DND-41 (cell line): ENCODE measurements around the gene ILK.

Source experiments
- ATAC-seq: fragments of 200-7000 bp; cut with Tn5 transposase; 3 replicates; pipeline ENCODE4 v1.9.1; 2021; ENCODE audit warnings: low read depth; ENCODE audit not compliant: insufficient read depth
- DNase-seq: peaks from one replicate; pipeline ENCODE4 v3.0.0-alpha.2; 2020
- H2AFZ ChIP-seq: 2 replicates; pipeline ENCODE4 v1.6.0; 2012; ENCODE audit warnings: low read depth, low read length
- H3K27ac ChIP-seq: 2 replicates; pipeline ENCODE4 v1.5.1; 2012; ENCODE audit warnings: low read length, inconsistent platforms
- H3K27me3 ChIP-seq: fragments of 200-600 bp; sonication (generic); 2 replicates; pipeline ENCODE4 v1.6.0; 2012; ENCODE audit warnings: low read length, mild to moderate bottlenecking, inconsistent platforms; ENCODE audit not compliant: insufficient read depth, poor library complexity
- H3K36me3 ChIP-seq: 2 replicates; pipeline ENCODE4 v1.5.1; 2012; ENCODE audit warnings: low read length, inconsistent platforms; ENCODE audit not compliant: insufficient read depth
- H3K4me1 ChIP-seq: 2 replicates; pipeline ENCODE4 v1.5.1; 2012; ENCODE audit warnings: mild to moderate bottlenecking, low read length; ENCODE audit not compliant: insufficient read depth
- H3K4me2 ChIP-seq: 2 replicates; pipeline ENCODE4 v1.6.0; 2012; ENCODE audit warnings: mild to moderate bottlenecking, moderate library complexity, low read length, inconsistent platforms; ENCODE audit not compliant: insufficient read depth
- H3K4me3 ChIP-seq, 2 experiments: fragments of 200-600 bp in 1 of 2; shearing (Covaris generic) in 1 of 2; 2 replicates each; pipeline ENCODE4 v1.5.1; 2012 to 2016; ENCODE audit warnings: inconsistent platforms in 2 of 2, low read length in 2 of 2, mild to moderate bottlenecking in 2 of 2, low read depth in 1 of 2, moderate library complexity in 1 of 2
- H3K79me2 ChIP-seq: 2 replicates; pipeline ENCODE4 v1.6.0; 2012; ENCODE audit warnings: low read length, inconsistent platforms; ENCODE audit not compliant: insufficient read depth
- H3K9ac ChIP-seq: 2 replicates; pipeline ENCODE4 v1.6.0; 2012; ENCODE audit warnings: low read depth, mild to moderate bottlenecking, inconsistent platforms, low read length, moderate library complexity
- H3K9me3 ChIP-seq: 2 replicates; pipeline ENCODE4 v1.5.1; 2012; ENCODE audit warnings: low read length, moderate library complexity, mild to moderate bottlenecking, inconsistent platforms; ENCODE audit not compliant: insufficient read depth, severe bottlenecking
- H4K20me1 ChIP-seq: 2 replicates; pipeline ENCODE4 v1.6.0; 2012; ENCODE audit warnings: low read length; ENCODE audit not compliant: insufficient read depth
- EZH2 ChIP-seq: IDR thresholded peaks from 3 replicates; pipeline ENCODE4 v1.6.1; 2012; ENCODE audit warnings: borderline replicate concordance, low read depth, mild to moderate bottlenecking, moderate library complexity, low read length, inconsistent platforms; ENCODE audit not compliant: severe bottlenecking
- TF ChIP-seq, protein P1 (sequence below): IDR thresholded peaks from 2 replicates; pipeline ENCODE4 v1.5.1; 2012; ENCODE audit warnings: borderline replicate concordance, low read length, moderate library complexity, mild to moderate bottlenecking; ENCODE audit not compliant: poor library complexity, severe bottlenecking; ENCODE audit errors: extremely low read depth

The ILK gene

GRCh38 chr11:6557063-6557462 lies 46.5 kb upstream of the ILK start:
- H3K27ac ChIP-seq: no peak overlapping the region
- H3K27me3 ChIP-seq: no peaks in the 10 kb centered on the region
- TF ChIP-seq, protein P1, sequence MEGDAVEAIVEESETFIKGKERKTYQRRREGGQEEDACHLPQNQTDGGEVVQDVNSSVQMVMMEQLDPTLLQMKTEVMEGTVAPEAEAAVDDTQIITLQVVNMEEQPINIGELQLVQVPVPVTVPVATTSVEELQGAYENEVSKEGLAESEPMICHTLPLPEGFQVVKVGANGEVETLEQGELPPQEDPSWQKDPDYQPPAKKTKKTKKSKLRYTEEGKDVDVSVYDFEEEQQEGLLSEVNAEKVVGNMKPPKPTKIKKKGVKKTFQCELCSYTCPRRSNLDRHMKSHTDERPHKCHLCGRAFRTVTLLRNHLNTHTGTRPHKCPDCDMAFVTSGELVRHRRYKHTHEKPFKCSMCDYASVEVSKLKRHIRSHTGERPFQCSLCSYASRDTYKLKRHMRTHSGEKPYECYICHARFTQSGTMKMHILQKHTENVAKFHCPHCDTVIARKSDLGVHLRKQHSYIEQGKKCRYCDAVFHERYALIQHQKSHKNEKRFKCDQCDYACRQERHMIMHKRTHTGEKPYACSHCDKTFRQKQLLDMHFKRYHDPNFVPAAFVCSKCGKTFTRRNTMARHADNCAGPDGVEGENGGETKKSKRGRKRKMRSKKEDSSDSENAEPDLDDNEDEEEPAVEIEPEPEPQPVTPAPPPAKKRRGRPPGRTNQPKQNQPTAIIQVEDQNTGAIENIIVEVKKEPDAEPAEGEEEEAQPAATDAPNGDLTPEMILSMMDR: no peak
- TF ChIP-seq EZH2: no peak
- H4K20me1 ChIP-seq: no peaks in the 10 kb centered on the region
- ATAC-seq (no peak), DNase-seq (no peak)
- no peaks in the 10 kb centered on the region for H3K9me3 ChIP-seq
- H3K79me2 ChIP-seq: no peaks in the 10 kb centered on the region
- H3K36me3 ChIP-seq: no peaks in the 10 kb centered on the region
- H3K4me1 ChIP-seq: no peaks in the 10 kb centered on the region
- no peak overlapping the region for H2AFZ ChIP-seq
- no peak overlapping the region for H3K9ac ChIP-seq
- no peak overlapping the region for H3K4me3 ChIP-seq
- no peak overlapping the region for H3K4me2 ChIP-seq

DNA sequence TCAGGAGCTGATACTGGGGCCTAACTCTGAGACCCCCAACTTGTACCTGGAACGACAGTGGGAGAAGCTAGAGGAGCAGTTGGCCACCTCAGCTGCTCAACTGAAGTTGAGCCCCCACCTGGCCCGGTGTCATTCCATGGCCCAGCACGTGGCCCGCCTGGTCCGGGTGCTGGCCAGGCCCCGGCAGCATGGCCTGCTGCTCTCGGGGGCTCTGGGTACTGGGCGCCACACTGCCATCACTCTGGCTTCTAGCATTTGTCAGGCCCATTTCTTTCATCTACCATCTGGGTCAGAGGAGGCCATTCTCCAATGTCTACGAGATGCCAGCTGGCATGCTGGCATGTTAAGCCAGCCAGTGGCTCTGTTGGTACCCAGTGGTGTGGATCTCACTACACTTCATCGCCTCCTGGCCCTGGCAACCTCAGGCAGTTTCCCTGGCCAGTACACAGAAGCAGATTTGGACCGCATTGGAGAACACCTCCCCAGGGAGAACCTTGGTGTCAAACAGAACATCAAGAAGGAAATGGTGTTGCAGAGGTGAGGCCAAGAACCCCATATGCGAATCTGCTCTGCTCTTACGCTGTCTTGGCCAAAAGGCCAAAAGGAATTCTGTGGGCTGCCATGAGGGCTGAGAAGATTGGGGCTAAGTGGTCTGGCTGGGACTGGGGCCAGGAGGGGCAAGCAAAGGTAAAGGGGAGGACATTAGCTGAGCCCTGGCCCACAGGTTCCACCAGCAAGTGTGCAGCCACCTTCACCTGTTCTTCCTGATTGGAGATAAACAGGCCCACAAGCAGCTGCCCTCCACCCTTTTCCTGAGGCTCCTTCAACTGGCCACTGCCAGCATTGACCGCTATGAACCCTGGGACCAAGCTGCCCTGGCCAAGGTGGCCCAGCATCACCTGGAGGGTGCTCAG lies 45.6 kb upstream of the ILK start:
- Histone ChIP-seq H3K79me2 (no peaks in the 10 kb centered on the region), H3K27me3 (no peaks in the 10 kb centered on the region), H3K4me2 (no peak overlapping the region), H3K4me3 (no peak overlapping the region), H3K36me3 (no peaks in the 10 kb centered on the region), H3K27ac (no peak overlapping the region), H2AFZ (no peak overlapping the region), H3K4me1 (no peaks in the 10 kb centered on the region), H4K20me1 (no peaks in the 10 kb centered on the region), H3K9ac (no peak overlapping the region), H3K9me3 (no peaks in the 10 kb centered on the region)
- DNase-seq: no peak
- TF ChIP-seq EZH2: no peak
- TF ChIP-seq, protein P1: no peak
- ATAC-seq: no peak

DNA sequence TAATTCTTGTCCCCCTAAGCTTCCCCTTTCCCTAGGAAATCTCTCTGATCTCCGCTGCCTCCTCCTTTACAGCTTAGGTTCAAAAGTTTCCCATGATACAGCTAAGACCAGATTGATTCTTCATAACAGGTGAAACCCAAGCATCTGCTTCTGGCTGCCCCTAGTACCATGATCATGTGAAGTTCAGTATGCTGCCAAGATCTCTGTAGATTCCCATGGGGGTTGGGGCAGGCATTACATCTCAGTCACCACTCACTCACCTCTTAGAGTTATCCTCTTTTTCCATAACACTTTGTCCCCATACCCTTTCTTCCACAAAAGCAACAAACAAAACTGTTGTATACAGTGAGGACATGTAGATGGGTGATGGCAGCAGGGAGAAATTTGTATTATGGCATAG lies 44.2 kb upstream of the ILK start:
- no peaks in the 10 kb centered on the region for H3K27me3 ChIP-seq
- H3K79me2 ChIP-seq: no peaks in the 10 kb centered on the region
- H3K4me1 ChIP-seq: no peaks in the 10 kb centered on the region
- H3K9ac ChIP-seq: no peak overlapping the region
- no peak overlapping the region for H3K4me3 ChIP-seq
- no peak overlapping the region for H3K27ac ChIP-seq
- ATAC-seq (no peak), DNase-seq (no peak)
- H4K20me1 ChIP-seq: no peaks in the 10 kb centered on the region
- H3K4me2 ChIP-seq: no peak overlapping the region
- no peak overlapping the region for H2AFZ ChIP-seq
- TF ChIP-seq EZH2: no peak
- TF ChIP-seq, protein P1: no peak
- no peaks in the 10 kb centered on the region for H3K36me3 ChIP-seq
- no peaks in the 10 kb centered on the region for H3K9me3 ChIP-seq
